OCI-LY1 (cell line): Measurements from ENCODE around the gene AFAP1L2.

ENCODE experiments used
- EZH2 ChIP-seq: fragments of 200-600 bp; sonication (generic), shearing (Covaris generic); IDR thresholded peaks from 2 replicates; pipeline ENCODE4 v1.8.0; 2017; ENCODE audit warnings: borderline replicate concordance, mixed run types, mild to moderate bottlenecking, antibody characterized with exemption, low read length, moderate library complexity, mixed read lengths
- TF ChIP-seq, protein P1 (sequence below): fragments of 200-600 bp; sonication (generic), shearing (Covaris generic); IDR thresholded peaks from 2 replicates; pipeline ENCODE4 v1.5.1; 2017; ENCODE audit warnings: mild to moderate bottlenecking, antibody characterized with exemption, low read length, moderate library complexity, mixed read lengths

DNA sequence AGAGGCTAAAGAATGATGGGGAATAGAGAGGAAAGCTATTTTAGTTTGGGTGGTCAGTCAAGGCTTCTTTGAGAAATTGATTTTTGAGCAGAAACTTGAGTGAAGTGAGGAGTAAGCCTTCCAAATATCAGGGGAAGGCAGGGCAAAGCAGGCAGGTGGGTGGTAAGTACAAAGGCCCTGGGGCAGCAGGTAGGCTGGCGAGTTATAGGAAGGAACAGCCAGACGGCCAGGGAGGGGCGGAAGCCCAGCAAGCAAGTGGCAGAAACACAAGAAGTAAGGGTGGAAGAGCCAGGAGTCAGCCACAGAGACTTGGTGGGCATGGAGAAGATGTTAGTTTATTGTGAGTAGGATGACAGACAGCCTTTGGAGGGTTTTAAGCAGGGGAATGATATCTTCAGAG, 130.4 kb downstream of the AFAP1L2 start:
- TF ChIP-seq, protein P1, sequence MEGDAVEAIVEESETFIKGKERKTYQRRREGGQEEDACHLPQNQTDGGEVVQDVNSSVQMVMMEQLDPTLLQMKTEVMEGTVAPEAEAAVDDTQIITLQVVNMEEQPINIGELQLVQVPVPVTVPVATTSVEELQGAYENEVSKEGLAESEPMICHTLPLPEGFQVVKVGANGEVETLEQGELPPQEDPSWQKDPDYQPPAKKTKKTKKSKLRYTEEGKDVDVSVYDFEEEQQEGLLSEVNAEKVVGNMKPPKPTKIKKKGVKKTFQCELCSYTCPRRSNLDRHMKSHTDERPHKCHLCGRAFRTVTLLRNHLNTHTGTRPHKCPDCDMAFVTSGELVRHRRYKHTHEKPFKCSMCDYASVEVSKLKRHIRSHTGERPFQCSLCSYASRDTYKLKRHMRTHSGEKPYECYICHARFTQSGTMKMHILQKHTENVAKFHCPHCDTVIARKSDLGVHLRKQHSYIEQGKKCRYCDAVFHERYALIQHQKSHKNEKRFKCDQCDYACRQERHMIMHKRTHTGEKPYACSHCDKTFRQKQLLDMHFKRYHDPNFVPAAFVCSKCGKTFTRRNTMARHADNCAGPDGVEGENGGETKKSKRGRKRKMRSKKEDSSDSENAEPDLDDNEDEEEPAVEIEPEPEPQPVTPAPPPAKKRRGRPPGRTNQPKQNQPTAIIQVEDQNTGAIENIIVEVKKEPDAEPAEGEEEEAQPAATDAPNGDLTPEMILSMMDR = no peak
- no peak for TF ChIP-seq EZH2
